Measurements from ENCODE around the gene DNAJC10.

DNA sequence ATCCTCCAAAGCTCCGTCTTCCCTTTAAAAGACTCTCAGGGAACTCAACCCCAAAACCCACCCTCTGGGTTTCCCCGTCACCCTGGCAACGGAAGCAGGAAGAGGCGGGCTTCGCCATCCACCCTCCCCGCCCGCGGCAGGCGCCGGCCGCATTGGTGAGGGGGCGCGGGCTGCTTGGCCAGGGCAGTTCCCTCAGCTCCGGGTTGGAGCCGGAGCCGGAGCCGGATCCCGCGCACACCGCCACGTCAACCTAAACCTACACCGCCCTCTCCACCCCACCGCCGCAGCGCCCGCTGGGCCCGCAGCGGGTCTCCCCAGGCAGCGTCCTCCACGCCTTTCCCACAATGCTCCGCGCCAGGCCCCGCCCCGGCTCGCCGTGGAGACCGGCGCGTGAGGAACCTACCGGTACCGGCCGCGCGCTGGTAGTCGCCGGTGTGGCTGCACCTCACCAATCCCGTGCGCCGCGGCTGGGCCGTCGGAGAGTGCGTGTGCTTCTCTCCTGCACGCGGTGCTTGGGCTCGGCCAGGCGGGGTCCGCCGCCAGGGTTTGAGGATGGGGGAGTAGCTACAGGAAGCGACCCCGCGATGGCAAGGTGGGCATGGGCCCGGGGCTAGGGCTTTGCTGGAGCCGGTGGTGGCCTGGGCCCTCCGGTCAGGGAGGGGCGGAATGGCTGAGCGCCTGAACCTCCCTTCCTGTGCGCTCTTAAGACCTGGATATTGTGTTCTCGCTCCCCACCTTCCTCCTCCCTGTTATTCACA, at the start of gene DNAJC10:
- TF ChIP-seq, protein P1, sequence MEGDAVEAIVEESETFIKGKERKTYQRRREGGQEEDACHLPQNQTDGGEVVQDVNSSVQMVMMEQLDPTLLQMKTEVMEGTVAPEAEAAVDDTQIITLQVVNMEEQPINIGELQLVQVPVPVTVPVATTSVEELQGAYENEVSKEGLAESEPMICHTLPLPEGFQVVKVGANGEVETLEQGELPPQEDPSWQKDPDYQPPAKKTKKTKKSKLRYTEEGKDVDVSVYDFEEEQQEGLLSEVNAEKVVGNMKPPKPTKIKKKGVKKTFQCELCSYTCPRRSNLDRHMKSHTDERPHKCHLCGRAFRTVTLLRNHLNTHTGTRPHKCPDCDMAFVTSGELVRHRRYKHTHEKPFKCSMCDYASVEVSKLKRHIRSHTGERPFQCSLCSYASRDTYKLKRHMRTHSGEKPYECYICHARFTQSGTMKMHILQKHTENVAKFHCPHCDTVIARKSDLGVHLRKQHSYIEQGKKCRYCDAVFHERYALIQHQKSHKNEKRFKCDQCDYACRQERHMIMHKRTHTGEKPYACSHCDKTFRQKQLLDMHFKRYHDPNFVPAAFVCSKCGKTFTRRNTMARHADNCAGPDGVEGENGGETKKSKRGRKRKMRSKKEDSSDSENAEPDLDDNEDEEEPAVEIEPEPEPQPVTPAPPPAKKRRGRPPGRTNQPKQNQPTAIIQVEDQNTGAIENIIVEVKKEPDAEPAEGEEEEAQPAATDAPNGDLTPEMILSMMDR (optimal IDR thresholded peaks at IDR 0.05 in 1 of 3, IDR thresholded peaks at IDR 0.05 in 1 of 3, conservative IDR thresholded peaks at IDR 0.05 in 1 of 3; ENCODE audit: extremely low read depth in 1 of 3, insufficient read depth in 2 of 3, low read length in 3 of 3), result no peak
- TF ChIP-seq EZH2 (IDR thresholded peaks at IDR 0.05; ENCODE audit: low read length), result no peak
